Measurements from ENCODE around the gene POU2AF1. TPM values are rescaled to one million over a fixed set of nuclear protein-coding genes. Genes with fewer than 3 reads are reported as not detected.

POU2AF1 gene
- polyA plus RNA-seq, 1 donor (not counting 4 experiments of a cell fraction or from before 2014, with no cell fraction given) = not detected

GRCh38 chr11:111362887-111363411 is 16.1 kb downstream of the POU2AF1 start:
- Histone ChIP-seq H3K4me2 (ENCODE audit: control insufficient read depth, extremely low read depth, insufficient read depth, low read depth, low read length) (no peak overlapping the region), H3K9me3 (ENCODE audit: control insufficient read depth, low read depth, low read length) (no peaks in the 10 kb centered on the region), H3K9ac (ENCODE audit: control insufficient read depth, extremely low read depth, insufficient read depth, low read length) (no peak overlapping the region), H3K4me1 (ENCODE audit: control insufficient read depth, extremely low read depth, insufficient read depth, low read length) (peaks cover 6% of the 10 kb centered on the region), H3K27ac (ENCODE audit: control insufficient read depth, insufficient read depth, low read length) (no peak overlapping the region), H3K9me1 (ENCODE audit: control insufficient read depth, extremely low read depth, insufficient read depth, low read length) (no peaks in the 10 kb centered on the region), H3K79me2 (ENCODE audit: control insufficient read depth, insufficient read depth, low read length) (no peaks in the 10 kb centered on the region), H3K4me3 (ENCODE audit: control insufficient read depth in 2 of 3, extremely low read depth in 1 of 3, insufficient read depth in 2 of 3, low read depth in 1 of 3, low read length in 3 of 3) (no peak overlapping the region), H3K36me3 (ENCODE audit: control insufficient read depth in 2 of 2, extremely low read depth in 1 of 2, insufficient read depth in 2 of 2, low read length in 2 of 2) (no peaks in the 10 kb centered on the region), H3K27me3 (ENCODE audit: control insufficient read depth, extremely low read depth, insufficient read depth, low read length) (peaks cover 6% of the 10 kb centered on the region), H2AFZ (ENCODE audit: control insufficient read depth, low read length) (no peak overlapping the region), H4K20me1 (ENCODE audit: control insufficient read depth, extremely low read depth, insufficient read depth, low read length) (no peaks in the 10 kb centered on the region)
- TF ChIP-seq EZH2 (IDR thresholded peaks at IDR 0.05; ENCODE audit: low read length) (no peak), CTCF (optimal IDR thresholded peaks at IDR 0.05 in 1 of 3, IDR thresholded peaks at IDR 0.05 in 1 of 3, conservative IDR thresholded peaks at IDR 0.05 in 1 of 3; ENCODE audit: extremely low read depth in 1 of 3, insufficient read depth in 2 of 3, low read length in 3 of 3) (no peak)
- DNase-seq (ENCODE audit: low read depth, low spot score) (no peak), FAIRE-seq (no peak)
- dilution Hi-C loops (cut with MboI; ENCODE audit: extremely low pct_ligation_motif_present, low sequenced_read_pairs) = no loop called here

- no peaks in the 10 kb centered on the region for H3K36me3 ChIP-seq (ENCODE audit: control insufficient read depth in 2 of 2, extremely low read depth in 1 of 2, insufficient read depth in 2 of 2, low read length in 2 of 2)
- no peak for DNase-seq (ENCODE audit: low read depth, low spot score)
- H3K79me2 ChIP-seq (ENCODE audit: control insufficient read depth, insufficient read depth, low read length) = no peaks in the 10 kb centered on the region
- H3K27me3 ChIP-seq (ENCODE audit: control insufficient read depth, extremely low read depth, insufficient read depth, low read length) = peaks cover 1% of the 10 kb centered on the region
- no peaks in the 10 kb centered on the region for H3K9me3 ChIP-seq (ENCODE audit: control insufficient read depth, low read depth, low read length)
- H3K4me3 ChIP-seq (ENCODE audit: control insufficient read depth in 2 of 3, extremely low read depth in 1 of 3, insufficient read depth in 2 of 3, low read depth in 1 of 3, low read length in 3 of 3) = no peak overlapping the region
- peaks cover 3% of the 10 kb centered on the region for H3K4me1 ChIP-seq (ENCODE audit: control insufficient read depth, extremely low read depth, insufficient read depth, low read length)
- no peak for TF ChIP-seq CTCF (optimal IDR thresholded peaks at IDR 0.05 in 1 of 3, IDR thresholded peaks at IDR 0.05 in 1 of 3, conservative IDR thresholded peaks at IDR 0.05 in 1 of 3; ENCODE audit: extremely low read depth in 1 of 3, insufficient read depth in 2 of 3, low read length in 3 of 3)
- TF ChIP-seq EZH2 (IDR thresholded peaks at IDR 0.05; ENCODE audit: low read length) = no peak
- H2AFZ ChIP-seq (ENCODE audit: control insufficient read depth, low read length) = no peak overlapping the region
- H3K27ac ChIP-seq (ENCODE audit: control insufficient read depth, insufficient read depth, low read length) = no peak overlapping the region
- H3K9ac ChIP-seq (ENCODE audit: control insufficient read depth, extremely low read depth, insufficient read depth, low read length) = no peak overlapping the region
- FAIRE-seq = no peak
- dilution Hi-C loops (cut with MboI; ENCODE audit: extremely low pct_ligation_motif_present, low sequenced_read_pairs) = no loop called here
- H3K9me1 ChIP-seq (ENCODE audit: control insufficient read depth, extremely low read depth, insufficient read depth, low read length) = no peaks in the 10 kb centered on the region
- H3K4me2 ChIP-seq (ENCODE audit: control insufficient read depth, extremely low read depth, insufficient read depth, low read depth, low read length) = no peak overlapping the region
- H4K20me1 ChIP-seq (ENCODE audit: control insufficient read depth, extremely low read depth, insufficient read depth, low read length) = no peaks in the 10 kb centered on the region
Observed at GRCh38 chr11:111361874-111362273, 17.2 kb downstream of the POU2AF1 start.

All from keratinocyte (primary cell).